Measurements from ENCODE around the gene DNAH2. TPM values are rescaled to one million over a fixed set of nuclear protein-coding genes. Genes with fewer than 3 reads are reported as not detected.
A peak's percentile ranks its signal among the peaks of the same experiment; 100 is the strongest.

DNAH2 gene
- total and polyA plus RNA-seq, 2 of the 13 experiments (the other 11 are each of a cell fraction or from before 2014, with no cell fraction given) = not detected

- peak; percentile 8 for TF ChIP-seq AGO1 (IDR thresholded peaks at IDR 0.05; ENCODE audit: low read depth, low read length, poor library complexity, severe bottlenecking)
- TF ChIP-seq CREB3 (CRISPR knock-in tag; IDR thresholded peaks at IDR 0.05) = no peak
- TF ChIP-seq THAP7 (CRISPR knock-in tag; IDR thresholded peaks at IDR 0.05) = no peak
- TF ChIP-seq ZNF574 (CRISPR knock-in tag; IDR thresholded peaks at IDR 0.05) = no peak
- TF ChIP-seq REPIN1 (CRISPR knock-in tag; IDR thresholded peaks at IDR 0.05; ENCODE audit: borderline replicate concordance, low read depth) = no peak
- TF ChIP-seq HMG20A (CRISPR knock-in tag; IDR thresholded peaks at IDR 0.05; ENCODE audit: borderline replicate concordance) = no peak
- TF ChIP-seq GZF1 (CRISPR knock-in tag; IDR thresholded peaks at IDR 0.05) = no peak
- TF ChIP-seq RBM39 (IDR thresholded peaks at IDR 0.05; ENCODE audit: low read depth, low read length, poor library complexity, severe bottlenecking) = no peak
- TF ChIP-seq SP140L (CRISPR knock-in tag; IDR thresholded peaks at IDR 0.05; ENCODE audit: borderline replicate concordance) = no peak
- no peak for TF ChIP-seq ZNF318 (CRISPR knock-in tag; IDR thresholded peaks at IDR 0.05)
- TF ChIP-seq ZNF12 (CRISPR knock-in tag; IDR thresholded peaks at IDR 0.05) = no peak
- TF ChIP-seq SP2 (CRISPR knock-in tag; IDR thresholded peaks at IDR 0.05) = peak; percentile 50
- no peak for TF ChIP-seq BHLHE40 (IDR thresholded peaks at IDR 0.05; ENCODE audit: low read length)
Observed at GRCh38 chr17:7843536-7844291, 126.2 kb downstream of the DNAH2 start (continued).
